Breast epithelium (tissue), 3 donors: ENCODE results near the gene POLN.

ENCODE experiments used
- POLR2A ChIP-seq: fragments of 450-650 bp; IDR thresholded peaks from one replicate; pipeline ENCODE4 v1.6.1; 2016; ENCODE audit warnings: antibody characterized with exemption, mild to moderate bottlenecking, moderate library complexity
- POLR2AphosphoS5 ChIP-seq, 3 donors: sonication (generic); formaldehyde crosslinking; IDR thresholded peaks; one replicate each; pipeline ENCODE4 v1.6.1; 2017; ENCODE audit warnings: antibody characterized with exemption in 3 of 3
- TF ChIP-seq, protein P1 (sequence below), 3 donors: fragments of 450-650 bp; IDR thresholded peaks; one replicate each; pipeline ENCODE4 v1.5.1; 2016 to 2017; ENCODE audit warnings: antibody characterized with exemption in 3 of 3, mild to moderate bottlenecking in 3 of 3, moderate library complexity in 3 of 3

DNA sequence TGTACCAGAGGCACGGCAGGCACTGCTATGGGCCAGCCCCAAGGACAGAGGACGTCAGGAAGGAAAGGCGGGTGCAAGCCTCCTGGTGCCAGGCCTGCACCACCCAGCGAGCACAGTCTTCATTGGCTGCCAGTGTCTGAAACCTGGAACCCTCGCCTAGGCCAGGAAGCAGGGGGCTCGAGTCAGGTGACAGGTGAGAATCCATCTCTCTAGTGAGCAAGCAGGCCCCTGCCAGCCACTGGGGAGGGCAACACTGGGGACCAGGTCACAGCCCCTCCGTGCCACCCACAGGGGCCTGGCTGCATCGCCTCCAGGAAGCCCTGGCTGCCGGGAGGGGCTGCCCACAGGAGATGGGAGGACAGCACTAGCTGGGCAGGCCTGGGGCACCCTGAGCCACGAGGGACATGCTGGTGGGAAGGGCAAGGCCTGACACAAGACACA, 6.9 kb upstream of the POLN start:
- TF ChIP-seq POLR2AphosphoS5 (IDR thresholded peaks at IDR 0.05), result no peak
- TF ChIP-seq POLR2A, result no peak
- TF ChIP-seq, protein P1, sequence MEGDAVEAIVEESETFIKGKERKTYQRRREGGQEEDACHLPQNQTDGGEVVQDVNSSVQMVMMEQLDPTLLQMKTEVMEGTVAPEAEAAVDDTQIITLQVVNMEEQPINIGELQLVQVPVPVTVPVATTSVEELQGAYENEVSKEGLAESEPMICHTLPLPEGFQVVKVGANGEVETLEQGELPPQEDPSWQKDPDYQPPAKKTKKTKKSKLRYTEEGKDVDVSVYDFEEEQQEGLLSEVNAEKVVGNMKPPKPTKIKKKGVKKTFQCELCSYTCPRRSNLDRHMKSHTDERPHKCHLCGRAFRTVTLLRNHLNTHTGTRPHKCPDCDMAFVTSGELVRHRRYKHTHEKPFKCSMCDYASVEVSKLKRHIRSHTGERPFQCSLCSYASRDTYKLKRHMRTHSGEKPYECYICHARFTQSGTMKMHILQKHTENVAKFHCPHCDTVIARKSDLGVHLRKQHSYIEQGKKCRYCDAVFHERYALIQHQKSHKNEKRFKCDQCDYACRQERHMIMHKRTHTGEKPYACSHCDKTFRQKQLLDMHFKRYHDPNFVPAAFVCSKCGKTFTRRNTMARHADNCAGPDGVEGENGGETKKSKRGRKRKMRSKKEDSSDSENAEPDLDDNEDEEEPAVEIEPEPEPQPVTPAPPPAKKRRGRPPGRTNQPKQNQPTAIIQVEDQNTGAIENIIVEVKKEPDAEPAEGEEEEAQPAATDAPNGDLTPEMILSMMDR (IDR thresholded peaks at IDR 0.05), result no peak
